HPDE6-E6E7 (cell line): ENCODE results near the gene SOD2.
"Not testable (repeated sequence)": the region's sequence is repeated elsewhere in the genome, so short reads cannot be mapped to it uniquely, and the experiment has no call there.

Experiments
- DNase-seq: peaks from one replicate; pipeline ENCODE4 v3.0.0; 2011; ENCODE audit warnings: missing footprints; ENCODE audit errors: extremely low spot score

Gene SOD2

DNA sequence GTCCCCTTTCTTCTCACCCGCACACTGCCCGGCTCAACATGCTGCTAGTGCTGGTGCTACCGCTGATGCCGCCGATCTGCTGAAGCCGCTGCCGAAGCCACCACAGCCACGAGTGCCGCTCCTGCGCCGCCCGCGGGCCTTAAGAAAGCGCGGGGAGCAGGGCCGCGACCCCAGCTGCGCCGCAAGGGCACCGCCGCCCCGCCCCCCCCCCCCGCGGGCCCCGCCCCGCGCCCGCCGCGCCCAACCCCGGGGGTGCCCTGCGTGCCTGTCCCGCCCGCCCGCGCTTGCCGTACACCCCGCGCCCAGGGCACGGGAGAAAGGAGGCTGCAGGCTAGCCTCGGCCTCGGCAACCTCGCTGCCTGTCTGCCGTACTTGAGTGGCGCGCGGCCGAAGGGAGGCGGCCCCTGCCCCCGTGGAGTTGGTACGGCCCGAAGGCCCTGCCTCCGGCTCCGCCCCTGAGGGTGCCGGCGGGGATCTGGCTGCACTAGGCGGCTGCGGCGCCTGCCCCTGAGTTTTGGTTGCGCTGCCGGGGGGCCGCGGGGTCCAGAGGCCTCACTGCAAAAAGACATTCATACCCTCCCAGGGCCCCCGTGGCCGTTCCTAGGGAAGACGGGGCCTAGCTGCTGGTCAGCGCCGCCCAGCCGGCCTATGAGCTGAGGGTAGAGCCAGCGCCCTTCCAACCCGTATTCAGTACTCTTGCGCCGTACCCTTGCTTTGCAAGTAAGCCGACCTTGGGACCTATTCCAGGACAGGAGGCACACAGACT, at the start of gene SOD2:
Gene SOD2 (minus strand): TSS at position 114 of the 766 bp plus-strand sequence. CDS start 74 bp downstream, at position 40.
- peak; percentile 54 for DNase-seq

GRCh38 chr6:159742165-159742564, 49.1 kb upstream of the SOD2 start:
- no peak for DNase-seq

DNA sequence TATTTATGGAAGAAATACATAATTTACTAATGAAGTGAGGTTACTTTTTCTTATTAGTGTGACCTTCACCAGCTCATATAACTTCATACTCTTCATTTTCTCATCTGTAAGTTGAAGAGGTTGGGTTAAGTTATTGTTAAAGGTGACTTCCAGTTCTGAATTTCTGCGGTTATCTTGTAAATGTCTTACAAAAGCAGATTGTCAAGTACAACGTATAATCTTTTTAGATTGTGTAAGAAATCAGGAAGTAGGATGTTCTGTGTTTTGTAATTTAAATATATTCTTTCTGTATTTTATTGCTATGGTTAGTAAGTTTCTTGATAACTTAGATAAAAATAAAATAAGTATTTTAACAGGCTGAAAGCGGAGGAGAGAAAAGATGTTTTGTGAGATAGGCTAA, 46.3 kb upstream of the SOD2 start:
- DNase-seq = no peak

DNA sequence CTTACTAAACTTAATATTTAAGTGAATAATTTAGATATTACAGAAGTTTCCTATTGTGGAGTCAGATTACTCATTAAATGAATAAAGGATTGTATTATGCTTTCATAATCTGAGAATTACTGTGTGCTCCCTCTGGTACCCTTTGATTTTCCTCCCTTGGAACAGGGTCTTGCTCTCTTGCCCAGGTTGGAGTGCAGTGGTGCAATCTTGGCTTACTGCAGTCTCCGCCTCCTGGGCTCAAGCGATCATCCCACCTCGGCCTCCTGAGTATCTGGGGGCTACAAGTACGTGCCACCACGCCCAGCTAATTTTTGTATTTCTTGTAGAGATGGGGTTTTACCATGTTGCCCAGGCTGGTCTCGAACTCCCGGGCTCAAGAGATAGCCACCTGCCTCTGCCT, 43.9 kb upstream of the SOD2 start:
- no peak for DNase-seq

GRCh38 chr6:159733395-159733794, 40.4 kb upstream of the SOD2 start:
- not testable (repeated sequence) for DNase-seq

DNA sequence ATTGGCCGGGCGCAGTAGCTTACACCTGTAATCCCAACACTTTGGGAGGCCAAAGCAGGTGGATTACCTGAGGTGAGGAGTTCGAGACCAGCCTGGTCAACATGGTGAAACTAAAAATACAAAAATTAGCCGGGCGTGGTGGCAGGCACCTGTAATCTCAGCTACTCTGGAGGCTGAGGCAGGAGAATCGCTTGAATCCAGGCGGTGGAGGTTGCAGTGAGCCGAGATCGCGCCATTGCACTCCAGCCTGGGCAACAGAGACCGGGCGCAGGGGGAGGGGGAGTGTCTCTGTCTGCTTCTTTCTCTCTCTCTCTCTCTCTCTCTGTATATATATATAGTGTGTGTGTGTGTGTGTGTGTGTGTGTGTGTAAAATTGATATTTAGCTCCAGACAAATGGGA, 39.5 kb upstream of the SOD2 start:
- not testable (repeated sequence) for DNase-seq

GRCh38 chr6:159730332-159730676, 37.3 kb upstream of the SOD2 start:
- DNase-seq = no peak

DNA sequence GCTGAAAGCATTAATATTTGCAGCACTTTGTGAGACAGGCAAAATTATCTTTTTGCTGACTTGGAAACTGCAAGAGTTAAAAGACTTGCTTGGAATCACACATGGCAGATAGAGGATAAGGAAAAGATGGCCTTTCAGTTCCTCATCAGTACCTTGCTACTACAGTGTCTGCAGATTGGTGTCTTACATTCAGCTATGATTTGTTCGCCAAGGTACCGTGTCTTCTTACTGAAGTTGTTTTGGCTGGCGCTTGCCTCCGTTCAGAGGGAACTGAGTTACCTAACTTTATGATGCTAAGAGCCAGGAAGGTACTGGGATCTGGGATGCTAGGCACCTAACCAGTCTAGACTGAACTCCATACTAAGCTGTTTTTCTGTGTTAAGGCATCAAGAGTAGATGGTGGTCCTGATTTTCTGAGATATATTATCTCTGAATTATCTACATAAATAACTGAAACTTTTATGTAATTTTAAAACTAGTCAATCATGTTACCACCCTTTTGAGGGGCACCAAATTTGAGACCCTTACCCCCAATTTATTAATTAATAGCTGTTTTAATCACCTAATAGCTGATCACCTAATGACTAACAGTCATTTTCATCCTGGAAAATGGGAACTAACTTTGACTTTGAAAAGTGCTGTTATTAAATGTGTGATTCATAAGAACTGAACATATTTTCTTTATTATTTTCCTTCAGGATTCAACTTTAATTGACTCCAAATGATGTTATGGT, 36.7 kb upstream of the SOD2 start:
- no peak for DNase-seq

GRCh38 chr6:159728531-159728964, 35.5 kb upstream of the SOD2 start:
- no peak for DNase-seq

DNA sequence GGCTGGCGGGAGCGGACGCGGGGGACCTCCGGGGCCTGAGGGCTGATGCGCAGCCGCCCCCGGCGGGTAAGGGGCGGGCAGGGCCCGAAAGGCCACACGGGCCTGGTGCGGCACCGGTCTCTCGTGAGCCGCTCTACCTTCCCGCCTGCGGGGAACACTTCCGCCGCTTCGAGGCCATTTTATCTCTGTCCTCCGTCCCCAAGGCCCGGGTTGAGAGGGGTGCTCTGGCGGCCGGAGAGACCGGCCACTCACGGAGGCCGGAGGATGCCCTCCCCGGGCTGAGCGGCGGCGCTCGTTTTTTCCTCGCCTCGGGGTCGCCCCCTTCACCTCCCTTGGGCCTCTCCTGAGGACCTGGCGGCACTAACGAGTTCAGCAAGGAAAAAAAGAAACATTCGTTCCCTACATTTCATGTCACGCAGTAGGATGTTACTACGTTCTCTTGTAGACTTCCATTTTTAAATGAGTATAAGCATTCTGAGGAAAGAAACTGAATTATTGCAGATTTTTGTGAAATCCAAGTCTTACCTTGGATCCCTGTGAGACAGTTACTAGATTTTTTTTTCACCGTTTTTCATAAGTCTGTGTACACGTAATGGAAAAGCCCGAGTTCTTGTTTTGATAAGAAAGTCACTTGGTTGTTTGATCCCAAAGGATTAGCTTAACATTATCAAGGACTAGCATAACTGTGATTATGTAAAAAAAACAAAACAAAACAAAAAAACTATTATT, 34.8 kb upstream of the SOD2 start:
- DNase-seq = peak; percentile 6

DNA sequence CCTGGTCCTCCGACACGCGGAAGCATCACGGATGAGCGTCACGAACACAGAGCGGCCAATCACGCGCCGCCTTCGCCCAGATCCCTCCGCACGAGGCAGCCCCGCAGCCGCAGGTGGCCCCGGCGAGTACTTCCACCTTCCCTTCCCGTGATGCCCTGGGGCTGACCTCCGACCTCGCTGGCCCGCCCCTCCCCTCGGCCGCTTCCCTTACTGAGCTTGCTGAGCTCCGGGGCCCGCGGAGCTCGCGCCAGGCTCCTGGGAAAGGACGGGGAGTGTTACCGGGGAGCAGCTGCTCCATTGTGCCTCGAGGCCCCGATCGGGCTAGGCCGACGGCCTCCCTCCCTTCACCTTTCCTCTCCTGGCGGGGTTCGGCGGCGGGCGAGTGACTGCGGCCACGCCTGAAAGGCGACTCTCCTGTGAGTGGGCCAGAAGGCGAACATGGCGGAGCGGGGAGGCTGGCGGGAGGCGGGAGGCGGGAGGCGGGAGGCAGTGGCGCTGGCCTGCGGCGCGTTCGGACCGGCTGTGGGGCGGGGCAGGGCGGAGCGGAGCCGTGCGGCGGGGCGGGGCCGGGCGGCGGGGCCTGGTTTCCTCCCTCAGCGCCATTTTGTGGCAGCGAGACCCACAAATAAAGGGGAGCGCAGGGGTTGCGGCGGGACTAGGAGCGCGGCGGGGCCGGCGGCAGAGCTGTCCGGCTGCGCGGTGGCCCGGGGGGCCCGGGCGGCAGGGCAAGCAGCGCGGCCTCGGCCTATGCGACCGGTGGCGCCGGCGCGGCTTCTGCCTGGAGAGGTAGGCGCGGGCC, 34.1 kb upstream of the SOD2 start, which contains the start of gene WTAP:
Gene WTAP (plus strand): TSS at position 589 of the 799 bp plus-strand sequence. CDS start 8,760 bp downstream, outside the sequence.
- peak; percentile 84 for DNase-seq

DNA sequence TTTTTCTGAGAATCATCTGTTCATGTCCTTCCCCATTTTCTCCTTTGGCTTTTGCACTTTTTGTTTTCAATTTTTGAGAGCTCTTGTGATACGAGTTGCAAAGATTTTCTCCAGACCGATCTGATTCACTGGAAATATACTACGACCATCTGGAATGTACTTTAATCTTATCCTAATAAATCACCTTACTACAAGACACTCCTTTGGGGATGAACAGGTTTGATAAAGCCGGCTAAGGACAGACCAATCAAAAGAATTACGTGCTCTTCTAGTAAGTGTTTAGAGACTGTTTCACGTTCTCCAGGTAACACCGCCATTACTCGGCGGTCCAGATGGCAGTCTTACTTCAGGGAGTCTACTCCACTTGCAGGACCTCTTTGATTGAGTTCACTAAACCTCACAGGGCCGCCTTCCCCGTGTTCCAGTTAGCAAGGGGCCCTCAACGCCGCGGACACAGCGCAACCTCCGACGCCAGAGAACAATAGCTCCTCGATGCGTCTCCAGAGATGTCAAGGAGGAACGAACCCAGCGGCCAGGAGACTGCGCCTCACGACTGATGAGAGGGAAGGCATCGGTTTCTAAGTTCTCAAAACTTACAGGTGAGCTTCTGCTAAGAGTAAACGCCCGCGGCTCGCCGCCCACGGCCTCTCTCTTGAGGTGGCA, 33.3 kb upstream of the SOD2 start:
- no peak for DNase-seq

GRCh38 chr6:159725208-159725607, 32.2 kb upstream of the SOD2 start:
- DNase-seq = not testable (repeated sequence)

GRCh38 chr6:159724778-159725177, 31.7 kb upstream of the SOD2 start:
- DNase-seq = no peak

- no peak for DNase-seq
These were observed 30.2 kb upstream of the SOD2 start for GRCh38 chr6:159723259-159723658.

- DNase-seq = no peak
These were observed 29.6 kb upstream of the SOD2 start for GRCh38 chr6:159722655-159723054.

DNA sequence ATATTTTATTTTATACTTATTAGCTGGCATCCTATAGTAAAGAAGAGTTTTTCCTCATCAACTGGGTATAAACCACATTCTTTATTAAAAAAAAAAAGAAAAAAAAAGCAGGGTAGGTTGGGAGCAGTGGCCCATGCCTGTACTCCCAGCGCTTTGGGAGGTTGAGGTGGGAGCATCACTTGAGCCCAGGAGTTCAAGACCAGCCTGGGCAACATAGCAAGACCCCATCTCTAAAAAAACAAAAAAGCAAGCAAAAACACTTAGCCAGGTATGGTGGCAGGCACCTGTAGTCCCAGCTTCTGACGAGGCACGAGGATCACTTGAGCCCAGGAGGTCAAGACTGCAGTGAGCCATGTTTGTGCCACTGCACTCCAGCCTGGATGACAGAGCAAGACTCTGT, 28.9 kb upstream of the SOD2 start:
- not testable (repeated sequence) for DNase-seq

DNA sequence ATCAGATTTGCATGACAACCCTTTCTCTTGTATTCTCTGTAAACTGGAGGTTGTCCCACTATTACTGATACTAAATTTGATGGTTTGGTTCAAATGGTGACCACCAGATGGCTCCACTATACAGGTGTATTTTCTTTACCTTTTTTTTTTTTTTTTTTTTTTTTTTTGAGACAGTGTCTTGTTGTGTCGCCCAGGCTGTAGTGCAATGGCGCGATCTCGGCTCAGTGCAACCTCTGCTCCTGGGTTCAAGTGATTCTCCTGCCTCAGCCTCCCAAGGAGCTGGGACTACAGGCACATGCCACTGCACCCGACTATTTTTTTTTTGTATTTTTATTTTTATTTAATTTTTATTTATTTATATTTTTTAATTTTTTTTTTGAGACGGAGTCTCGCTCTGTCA, 27.7 kb upstream of the SOD2 start:
- peak; percentile 27 for DNase-seq

GRCh38 chr6:159719287-159719686, 26.2 kb upstream of the SOD2 start:
- DNase-seq = no peak

DNA sequence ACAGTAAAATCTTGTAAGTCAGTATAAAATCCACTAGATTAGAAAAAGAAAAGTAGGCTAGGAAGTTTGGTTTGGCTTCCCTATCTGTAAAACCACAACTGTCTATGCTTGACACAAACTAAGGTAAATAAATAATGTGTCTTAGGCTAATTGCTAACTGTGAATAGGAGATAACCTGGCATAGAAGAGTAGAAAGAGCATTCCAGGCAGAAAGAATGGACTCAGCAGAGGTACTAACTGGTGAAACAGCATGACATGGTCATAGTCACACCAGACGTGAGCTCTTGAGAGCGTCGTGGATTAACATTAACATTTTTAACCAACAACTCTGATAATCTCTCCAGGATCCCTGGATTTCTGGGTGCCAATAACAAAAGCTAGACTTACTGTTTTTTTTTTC, 25.6 kb upstream of the SOD2 start:
- no peak for DNase-seq
